ENCODE measurements around the gene FANCC. TPM values are rescaled to one million over a fixed set of nuclear protein-coding genes. Genes with fewer than 3 reads are reported as not detected.
"Not testable (repeated sequence)": the region's sequence is repeated elsewhere in the genome, so short reads cannot be mapped to it uniquely, and the experiment has no call there.

The FANCC gene
- total and polyA plus RNA-seq, 2 experiments from 2014 or later: 5.0 to 5.3 TPM

- WGBS, 2 experiments (ENCODE audit: low coverage in 1 of 2, low lambda C conversion rate in 2 of 2, missing lambda C conversion rate in 2 of 2): 96 to 100% methylated on average over 1 of the region's 1 CpG
- Histone ChIP-seq H3K9me2 (ENCODE audit: insufficient read depth) (no peaks in the 10 kb centered on the region), H3K4me3 (no peak overlapping the region), H4K20me1 (ENCODE audit: insufficient read depth) (peaks cover 3% of the 10 kb centered on the region; the same call in 1 of the 2 replicates), H3K9ac (no peak overlapping the region), H3K9me3 (ENCODE audit: low read depth) (no peaks in the 10 kb centered on the region), H3K4me1 (ENCODE audit: insufficient read depth) (no peaks in the 10 kb centered on the region), H3K27me3 (replicated peaks; ENCODE audit: insufficient read depth) (no peaks in the 10 kb centered on the region), H2AFZ (no peak overlapping the region), H3K4me2 (ENCODE audit: unreplicated experiment) (no peak overlapping the region), H3K27ac (no peak overlapping the region), H3F3A (ENCODE audit: insufficient read depth) (no peaks in the 10 kb centered on the region), H3K36me3 (ENCODE audit: low read depth) (no peaks in the 10 kb centered on the region), H3K79me2 (ENCODE audit: insufficient read depth) (peaks cover 22% of the 10 kb centered on the region; the same call in 1 of the 2 replicates)
- in situ Hi-C loops (cut with MboI): no loop called here
- no peak for DNase-seq
- no peak for TF ChIP-seq EZH2phosphoT487 (IDR thresholded peaks at IDR 0.05; ENCODE audit: insufficient read depth, low read depth)
- no peak for TF ChIP-seq EZH2 (IDR thresholded peaks at IDR 0.05; ENCODE audit: insufficient read depth, poor library complexity, severe bottlenecking)
These were observed 20.7 kb downstream of the FANCC start for GRCh38 chr9:95296761-95297160.

GRCh38 chr9:95293296-95293695 is 24.2 kb downstream of the FANCC start:
- 98% methylated on average over 6 of the region's 6 CpGs for WGBS, 2 experiments (ENCODE audit: low coverage in 1 of 2, low lambda C conversion rate in 2 of 2, missing lambda C conversion rate in 2 of 2)
- H3K4me1 ChIP-seq (ENCODE audit: insufficient read depth); in situ Hi-C loops (cut with MboI); H2AFZ ChIP-seq; H3K9me3 ChIP-seq (ENCODE audit: low read depth); H3K4me2 ChIP-seq (ENCODE audit: unreplicated experiment); H3K9me2 ChIP-seq (ENCODE audit: insufficient read depth); H3K27ac ChIP-seq; H4K20me1 ChIP-seq (ENCODE audit: insufficient read depth); H3F3A ChIP-seq (ENCODE audit: insufficient read depth); H3K27me3 ChIP-seq (replicated peaks; ENCODE audit: insufficient read depth); H3K4me3 ChIP-seq; DNase-seq; H3K9ac ChIP-seq; H3K36me3 ChIP-seq (ENCODE audit: low read depth): not testable (repeated sequence)
- H3K79me2 ChIP-seq (ENCODE audit: insufficient read depth): peaks cover 18% of the 10 kb centered on the region

GRCh38 chr9:95292226-95292625 is 25.3 kb downstream of the FANCC start:
- no peaks in the 10 kb centered on the region for H4K20me1 ChIP-seq (ENCODE audit: insufficient read depth)
- H3K9ac ChIP-seq: no peak overlapping the region
- no peaks in the 10 kb centered on the region for H3K27me3 ChIP-seq (replicated peaks; ENCODE audit: insufficient read depth)
- H3K4me3 ChIP-seq: no peak overlapping the region
- no peaks in the 10 kb centered on the region for H3K36me3 ChIP-seq (ENCODE audit: low read depth)
- no peaks in the 10 kb centered on the region for H3K9me3 ChIP-seq (ENCODE audit: low read depth)
- H3K27ac ChIP-seq: no peak overlapping the region
- no peaks in the 10 kb centered on the region for H3F3A ChIP-seq (ENCODE audit: insufficient read depth)
- H3K4me1 ChIP-seq (ENCODE audit: insufficient read depth): no peaks in the 10 kb centered on the region
- H3K4me2 ChIP-seq (ENCODE audit: unreplicated experiment): no peak overlapping the region
- WGBS, 2 experiments (ENCODE audit: low coverage in 1 of 2, low lambda C conversion rate in 2 of 2, missing lambda C conversion rate in 2 of 2): 97 to 98% methylated on average over 10 to 41 of the region's 41 CpGs
- TF ChIP-seq EZH2phosphoT487 (IDR thresholded peaks at IDR 0.05; ENCODE audit: insufficient read depth, low read depth) (no peak), EZH2 (IDR thresholded peaks at IDR 0.05; ENCODE audit: insufficient read depth, poor library complexity, severe bottlenecking) (no peak)
- no peaks in the 10 kb centered on the region for H3K9me2 ChIP-seq (ENCODE audit: insufficient read depth)
- DNase-seq: no peak
- peaks cover 9% of the 10 kb centered on the region for H3K79me2 ChIP-seq (ENCODE audit: insufficient read depth)
- in situ Hi-C loops (cut with MboI): no loop called here
- H2AFZ ChIP-seq: no peak overlapping the region

GRCh38 chr9:95286151-95286550 is 31.4 kb downstream of the FANCC start:
- WGBS, 2 experiments (ENCODE audit: low coverage in 1 of 2, low lambda C conversion rate in 2 of 2, missing lambda C conversion rate in 2 of 2): 44 to 58% methylated on average over 2 of the region's 2 CpGs
- no peaks in the 10 kb centered on the region for H3K9me3 ChIP-seq (ENCODE audit: low read depth)

GRCh38 chr9:95285307-95285706 is 32.2 kb downstream of the FANCC start:
- 64 to 65% methylated on average over 1 of the region's 1 CpG for WGBS, 2 experiments (ENCODE audit: low coverage in 1 of 2, low lambda C conversion rate in 2 of 2, missing lambda C conversion rate in 2 of 2)
- DNase-seq: no peak
- H3K4me3 ChIP-seq: no peak overlapping the region
- TF ChIP-seq EZH2 (IDR thresholded peaks at IDR 0.05; ENCODE audit: insufficient read depth, poor library complexity, severe bottlenecking) (no peak), EZH2phosphoT487 (IDR thresholded peaks at IDR 0.05; ENCODE audit: insufficient read depth, low read depth) (no peak)
- in situ Hi-C loops (cut with MboI): no loop called here
- peaks cover 7% of the 10 kb centered on the region for H3K9me3 ChIP-seq (ENCODE audit: low read depth)
- H4K20me1 ChIP-seq (ENCODE audit: insufficient read depth): no peaks in the 10 kb centered on the region
- peaks cover 8% of the 10 kb centered on the region; the same call in 1 of the 2 replicates for H3K4me1 ChIP-seq (ENCODE audit: insufficient read depth)
- H3K27ac ChIP-seq: no peak overlapping the region
- H3K9ac ChIP-seq: no peak overlapping the region
- no peaks in the 10 kb centered on the region for H3K36me3 ChIP-seq (ENCODE audit: low read depth)
- no peaks in the 10 kb centered on the region for H3F3A ChIP-seq (ENCODE audit: insufficient read depth)
- no peaks in the 10 kb centered on the region for H3K27me3 ChIP-seq (replicated peaks; ENCODE audit: insufficient read depth)
- H3K79me2 ChIP-seq (ENCODE audit: insufficient read depth): peaks cover 15% of the 10 kb centered on the region
- H2AFZ ChIP-seq: no peak overlapping the region
- no peaks in the 10 kb centered on the region for H3K9me2 ChIP-seq (ENCODE audit: insufficient read depth)
- H3K4me2 ChIP-seq (ENCODE audit: unreplicated experiment): no peak overlapping the region

More at GRCh38 chr9:95286151-95286550, 31.4 kb downstream of the FANCC start:
- Histone ChIP-seq H3K9ac (no peak overlapping the region), H4K20me1 (ENCODE audit: insufficient read depth) (no peaks in the 10 kb centered on the region), H2AFZ (no peak overlapping the region), H3K27ac (no peak overlapping the region), H3K27me3 (replicated peaks; ENCODE audit: insufficient read depth) (no peaks in the 10 kb centered on the region), H3K9me2 (ENCODE audit: insufficient read depth) (no peaks in the 10 kb centered on the region), H3K4me1 (ENCODE audit: insufficient read depth) (peaks cover 8% of the 10 kb centered on the region; the same call in 1 of the 2 replicates), H3K36me3 (ENCODE audit: low read depth) (no peaks in the 10 kb centered on the region), H3K4me2 (ENCODE audit: unreplicated experiment) (no peak overlapping the region), H3F3A (ENCODE audit: insufficient read depth) (no peaks in the 10 kb centered on the region), H3K4me3 (no peak overlapping the region), H3K79me2 (ENCODE audit: insufficient read depth) (peaks cover 9% of the 10 kb centered on the region)
- TF ChIP-seq EZH2 (IDR thresholded peaks at IDR 0.05; ENCODE audit: insufficient read depth, poor library complexity, severe bottlenecking): no peak
- TF ChIP-seq EZH2phosphoT487 (IDR thresholded peaks at IDR 0.05; ENCODE audit: insufficient read depth, low read depth): no peak
- in situ Hi-C loops (cut with MboI): no loop called here
- no peak for DNase-seq
